ENCODE results near the gene CCDC148.

Gene CCDC148

GRCh38 chr2:158143703-158144360 lies 312.7 kb downstream of the CCDC148 start:
- no peak for DNase-seq

GRCh38 chr2:158142568-158143332 lies 313.8 kb downstream of the CCDC148 start:
- no peak for DNase-seq

GRCh38 chr2:158142165-158142564 lies 314.4 kb downstream of the CCDC148 start:
- no peak for DNase-seq

GRCh38 chr2:158140201-158140600 lies 316.4 kb downstream of the CCDC148 start:
- DNase-seq: no peak

GRCh38 chr2:158138255-158138654 lies 318.3 kb downstream of the CCDC148 start:
- no peak for DNase-seq

GRCh38 chr2:158135096-158135495 lies 321.5 kb downstream of the CCDC148 start:
- no peak for DNase-seq

GRCh38 chr2:158134655-158135054 lies 321.9 kb downstream of the CCDC148 start:
- no peak for DNase-seq

- no peak for DNase-seq
Measured at GRCh38 chr2:158134055-158134454, 322.5 kb downstream of the CCDC148 start.

- no peak for DNase-seq
Measured at GRCh38 chr2:158131919-158132566, 324.5 kb downstream of the CCDC148 start.

- no peak for DNase-seq
Measured at GRCh38 chr2:158131483-158131912, 325.1 kb downstream of the CCDC148 start.

GRCh38 chr2:158130832-158131473 lies 325.6 kb downstream of the CCDC148 start:
- DNase-seq: no peak

GRCh38 chr2:158129037-158129436 lies 327.5 kb downstream of the CCDC148 start:
- DNase-seq: no peak

- DNase-seq: no peak
Measured at GRCh38 chr2:158128168-158128973, 328.2 kb downstream of the CCDC148 start.

- DNase-seq: no peak
Measured at GRCh38 chr2:158127380-158127804, 329.2 kb downstream of the CCDC148 start.

- no peak for DNase-seq
Measured at GRCh38 chr2:158125756-158126498, 330.6 kb downstream of the CCDC148 start.

- no peak for DNase-seq
Measured at GRCh38 chr2:158124896-158125295, 331.7 kb downstream of the CCDC148 start.
